ENCODE measurements around the gene BZW2.

Gene BZW2

DNA sequence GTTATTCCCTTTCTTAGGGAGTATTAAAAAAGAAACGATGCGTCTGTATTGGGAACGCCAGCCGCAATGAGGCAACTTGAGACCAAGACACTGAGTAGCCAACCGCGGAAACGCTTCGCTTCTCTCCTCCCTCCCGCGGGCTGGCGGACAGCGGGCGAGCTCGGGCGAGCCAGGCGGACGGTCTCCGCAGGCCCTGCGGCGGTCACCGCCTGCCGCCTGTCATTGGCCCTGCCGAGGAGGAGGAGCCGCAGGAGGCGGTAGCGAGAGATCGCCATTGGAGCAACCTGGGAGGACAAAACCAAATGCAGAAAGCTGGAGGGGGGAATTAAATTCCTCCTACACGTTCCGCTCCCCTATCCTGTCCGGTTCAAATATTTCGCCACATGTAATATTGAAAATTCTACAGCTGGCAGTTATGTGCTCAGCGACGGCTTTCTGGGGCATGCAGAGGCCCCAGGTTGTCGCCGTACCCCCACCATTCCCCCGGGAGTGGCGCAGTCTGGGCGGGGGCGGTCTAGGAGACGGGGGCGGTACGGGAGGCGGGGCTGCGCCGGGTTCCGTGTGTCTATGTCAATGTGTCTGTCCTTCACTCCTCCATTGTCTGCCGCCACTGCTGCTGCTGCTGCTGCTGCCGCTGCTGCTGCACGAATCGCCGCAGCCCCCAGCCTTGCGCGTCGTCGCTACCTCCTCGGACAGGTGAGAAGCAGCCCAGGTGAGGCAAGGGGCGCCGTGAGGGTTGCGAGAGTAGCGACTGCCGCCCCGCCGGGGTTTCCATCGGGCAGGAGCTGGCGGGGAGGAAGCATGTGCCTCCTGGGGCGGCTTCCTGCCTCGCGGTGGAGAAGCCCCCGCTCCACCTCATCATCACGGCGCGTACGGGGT is at the start of gene BZW2, which contains the start of gene ANKMY2:
Gene BZW2, plus strand, starts transcription at position 589 of the 879 bp plus-strand sequence. CDS start 19,263 bp downstream, outside the sequence.
Gene ANKMY2, minus strand, starts transcription at position 162 of the 879 bp plus-strand sequence. CDS start 181 bp downstream, outside the sequence.
- DNase-seq (ENCODE audit: low read depth), result peak; percentile 87

- no peak for DNase-seq (ENCODE audit: low read depth)
Observed at GRCh38 chr7:16598015-16598414, 48.0 kb upstream of the BZW2 start.

DNA sequence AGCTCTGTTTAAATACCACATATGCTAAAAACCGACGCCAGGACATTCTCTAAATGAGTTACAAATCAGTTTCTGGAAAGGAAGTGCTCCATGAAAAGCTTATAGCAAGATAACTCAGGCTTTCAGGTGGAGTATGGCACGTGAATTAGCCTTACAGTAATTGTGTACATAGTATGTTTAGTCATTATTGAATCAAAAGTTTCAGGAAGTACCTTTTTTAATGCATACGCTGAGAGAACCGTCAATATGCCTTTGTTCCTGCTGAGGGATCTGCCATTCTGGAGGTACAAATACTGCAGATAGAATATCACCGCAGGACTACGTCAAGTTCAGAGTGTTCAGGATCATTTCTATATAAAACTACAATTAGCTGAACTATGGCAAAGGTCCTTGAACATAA is 46.1 kb upstream of the BZW2 start:
- no peak for DNase-seq (ENCODE audit: low read depth)

DNA sequence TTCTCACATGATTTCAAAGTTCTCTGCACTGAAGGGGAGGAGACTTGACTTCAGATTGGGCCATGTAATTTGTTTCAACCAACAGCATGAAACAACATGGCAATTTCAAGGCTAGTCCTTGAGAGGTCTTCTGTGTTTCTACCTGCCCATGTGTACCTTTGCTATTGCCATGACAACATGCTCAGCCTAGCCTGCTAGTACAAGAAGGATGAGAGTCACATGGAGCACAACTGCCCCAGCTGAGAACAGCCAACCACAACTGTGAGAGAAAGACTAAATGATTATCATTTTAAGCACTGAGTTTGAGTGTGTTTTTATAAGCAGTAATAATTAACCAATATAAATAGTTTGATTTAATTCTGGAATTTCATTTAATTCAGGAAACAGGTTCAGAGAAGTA is 42.3 kb upstream of the BZW2 start:
- no peak for DNase-seq (ENCODE audit: low read depth)

DNA sequence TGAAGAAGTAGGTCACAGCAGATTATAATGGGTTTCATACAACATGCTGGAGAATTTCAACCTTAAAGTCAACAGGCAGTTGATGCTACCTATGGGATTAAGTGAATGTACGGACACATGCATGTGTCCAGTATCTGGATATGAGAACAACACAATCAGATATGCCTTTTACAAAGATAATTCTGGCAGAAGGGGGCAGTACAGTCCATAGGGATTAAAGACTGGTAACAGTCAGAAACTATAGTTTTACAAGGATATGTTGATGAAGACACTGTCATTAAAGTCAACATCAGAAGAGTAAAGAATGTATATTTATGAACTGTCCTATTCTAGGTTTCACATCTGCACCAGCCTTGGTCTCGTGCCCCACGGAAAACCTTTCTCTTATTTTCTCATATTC is 41.9 kb upstream of the BZW2 start:
- DNase-seq (ENCODE audit: low read depth), result no peak

DNA sequence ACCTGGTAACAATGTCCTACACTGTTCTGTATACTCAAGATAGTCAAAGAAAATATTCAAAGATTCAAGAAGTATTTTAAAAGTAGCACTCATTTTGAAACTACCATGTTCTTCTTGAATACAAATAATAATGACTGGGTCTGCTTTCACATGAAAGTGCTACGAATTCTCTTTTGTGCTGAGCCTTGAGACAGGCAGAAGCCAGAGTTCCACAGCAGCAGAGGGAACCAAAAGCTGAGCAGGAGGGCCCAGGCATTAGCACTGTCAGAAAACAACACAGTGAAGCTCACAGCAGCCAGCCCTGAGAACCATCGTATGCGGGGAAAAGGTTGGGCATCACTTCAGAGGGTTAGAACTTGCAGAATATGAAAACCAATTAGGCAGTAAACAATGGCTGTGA is 39.3 kb upstream of the BZW2 start:
- DNase-seq (ENCODE audit: low read depth), result no peak

- no peak for DNase-seq (ENCODE audit: low read depth)
Observed at GRCh38 chr7:16609842-16610450, 36.0 kb upstream of the BZW2 start.

DNA sequence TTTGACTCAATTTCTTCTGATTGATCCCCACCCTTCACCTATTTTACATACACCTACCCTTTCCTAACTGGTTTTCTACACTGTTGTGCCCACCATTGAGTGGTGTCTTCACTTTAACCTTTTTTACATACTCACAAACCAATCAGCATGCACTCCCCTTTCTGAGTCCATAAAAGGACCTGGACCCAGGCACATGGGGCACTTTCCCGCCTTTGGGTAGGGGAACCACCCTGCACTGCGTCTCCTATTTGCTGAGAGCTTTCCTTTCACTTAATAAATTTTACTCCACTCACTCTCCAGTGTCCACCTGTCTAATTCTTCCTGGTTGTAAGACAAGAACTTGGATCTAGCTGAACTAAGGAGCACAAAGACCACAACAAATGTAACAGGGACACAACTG is 34.3 kb upstream of the BZW2 start:
- no peak for DNase-seq (ENCODE audit: low read depth)

DNA sequence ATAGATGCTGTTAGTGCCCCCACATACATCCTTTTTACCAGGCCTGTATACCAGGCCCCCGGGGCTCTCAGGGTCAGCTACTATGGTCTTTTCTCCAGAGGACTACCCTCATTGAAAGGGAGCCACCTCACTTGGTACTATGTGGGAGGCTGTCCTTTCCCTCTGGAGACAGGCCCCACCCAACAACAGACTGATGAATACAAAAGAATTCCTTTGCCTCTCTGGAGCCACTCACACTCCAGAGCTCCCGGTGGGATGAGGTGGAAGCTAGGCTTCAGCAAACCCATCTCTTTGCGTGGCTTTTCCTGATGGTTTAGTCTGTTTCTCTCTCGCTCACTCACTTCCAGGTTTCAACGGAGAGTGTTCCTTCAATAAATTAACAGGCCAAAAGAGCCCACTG is 30.8 kb upstream of the BZW2 start:
- DNase-seq (ENCODE audit: low read depth), result no peak

GRCh38 chr7:16616122-16616521 is 29.9 kb upstream of the BZW2 start:
- DNase-seq (ENCODE audit: low read depth), result no peak

DNA sequence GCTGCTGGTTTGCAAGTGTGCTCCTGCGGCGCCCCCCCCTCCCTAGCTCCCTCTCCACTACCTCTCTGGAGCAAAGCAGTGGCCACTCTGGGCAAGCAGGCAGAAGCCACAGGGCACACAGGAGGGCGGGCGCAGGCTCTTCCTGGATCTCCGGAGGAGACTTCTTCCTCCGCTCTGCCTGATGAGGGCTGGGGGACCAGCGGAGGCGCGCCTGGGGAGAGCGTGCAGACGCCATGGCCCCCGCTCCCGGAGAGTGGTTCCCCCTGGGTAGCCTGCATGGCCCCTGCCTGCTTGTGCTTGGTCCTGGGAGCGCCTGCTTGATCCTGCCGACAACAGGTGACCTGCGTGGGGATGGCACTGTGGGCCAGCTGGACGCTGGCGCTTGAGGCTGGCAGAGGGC is 29.4 kb upstream of the BZW2 start:
- DNase-seq (ENCODE audit: low read depth), result no peak

- no peak for DNase-seq (ENCODE audit: low read depth)
Observed at GRCh38 chr7:16619979-16620408, 26.0 kb upstream of the BZW2 start.

- DNase-seq (ENCODE audit: low read depth), result no peak
Observed at GRCh38 chr7:16626388-16626787, 19.6 kb upstream of the BZW2 start.

DNA sequence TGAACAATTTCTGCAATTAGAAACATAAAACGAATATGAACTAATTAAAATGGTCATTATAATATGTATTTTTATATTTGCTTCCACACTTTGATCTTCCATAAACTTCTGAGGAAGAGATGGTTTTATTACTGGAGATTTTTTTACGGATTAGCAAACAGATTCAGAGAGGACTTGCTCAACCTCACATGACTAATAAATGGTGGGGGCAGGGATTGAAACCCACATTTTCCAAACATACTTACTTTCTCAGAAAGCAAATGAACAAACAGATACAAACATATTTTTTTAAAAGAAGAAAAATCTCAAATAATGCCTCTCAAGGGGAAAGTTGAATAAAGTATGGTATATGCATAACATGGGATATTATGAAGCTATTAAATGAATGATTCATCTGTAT is 18.7 kb upstream of the BZW2 start:
- DNase-seq (ENCODE audit: low read depth), result no peak

GRCh38 chr7:16630654-16631053 is 15.3 kb upstream of the BZW2 start:
- DNase-seq (ENCODE audit: low read depth), result no peak

GRCh38 chr7:16634271-16634738 is 11.7 kb upstream of the BZW2 start:
- DNase-seq (ENCODE audit: low read depth), result no peak

- no peak for DNase-seq (ENCODE audit: low read depth)
Observed at GRCh38 chr7:16636555-16637101, 9.4 kb upstream of the BZW2 start.

GRCh38 chr7:16637379-16637778 is 8.6 kb upstream of the BZW2 start:
- no peak for DNase-seq (ENCODE audit: low read depth)

DNA sequence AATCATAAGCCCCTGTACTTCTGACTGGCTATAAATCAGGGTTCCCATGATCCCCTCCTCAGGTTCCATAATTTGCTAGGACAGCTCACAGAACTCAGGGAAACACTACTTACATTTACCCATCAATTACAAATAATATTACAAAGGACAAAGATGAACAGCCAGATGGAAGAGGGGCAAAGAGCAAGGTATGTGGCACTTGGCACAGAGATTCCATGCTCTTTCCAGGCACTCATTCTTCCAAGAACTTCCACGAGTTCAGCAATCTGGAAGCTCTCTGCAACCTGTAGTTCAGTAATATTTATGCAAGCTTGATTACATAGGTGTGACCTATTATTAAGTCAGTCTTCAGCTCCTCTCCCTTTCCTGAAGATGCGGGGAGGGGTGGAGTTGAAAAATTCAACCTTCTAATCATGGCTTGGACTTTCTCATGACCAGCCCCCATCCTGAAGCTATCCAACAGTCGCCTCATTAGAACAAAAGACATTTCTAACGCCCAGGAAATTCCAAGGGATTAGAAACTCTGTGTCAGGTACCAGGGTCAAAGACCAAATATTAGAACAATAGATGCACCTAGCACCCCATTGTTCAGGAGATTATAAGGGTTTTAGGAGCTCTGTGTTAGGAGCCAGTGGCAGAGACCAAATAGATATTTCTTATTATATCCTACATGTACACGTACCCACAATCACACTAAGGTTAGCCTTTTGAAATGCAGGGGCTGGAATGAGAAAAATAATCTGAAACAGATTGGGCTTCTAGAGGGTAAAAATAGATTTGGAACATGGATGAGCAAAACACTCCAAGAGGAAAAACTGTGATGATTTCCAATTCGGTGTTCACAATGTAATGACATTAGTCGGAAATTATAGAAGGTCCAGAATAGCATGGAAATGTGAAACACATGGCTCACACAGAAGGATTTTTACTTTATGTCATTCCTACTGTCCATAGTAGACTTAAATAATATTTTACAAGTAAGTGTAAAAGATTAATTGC is 7.4 kb upstream of the BZW2 start:
- no peak for DNase-seq (ENCODE audit: low read depth)

GRCh38 chr7:16644157-16644556 is 1.8 kb upstream of the BZW2 start:
- DNase-seq (ENCODE audit: low read depth), result no peak
